Airway epithelial cell (primary cell): ENCODE measurements around the gene TRIM8. TPM values are rescaled to one million over a fixed set of nuclear protein-coding genes. Genes with fewer than 3 reads are reported as not detected.

ENCODE experiments used
- total RNA-seq: library from RNA; depleted of rRNA; stranded (reverse); fragments of >200 nt; gene quantifications from 2 replicates; pipeline ENCODE4 v1.2.3, GENCODE V29; 2015

Gene TRIM8
- total RNA-seq, result 80.5 and 84.4 TPM in 2 replicates

GRCh38 chr10:102644066-102644645, at the start of gene TRIM8:
TSS of gene TRIM8 (plus strand) at chr10:102644479. CDS start at chr10:102644618, 139 bp downstream.

Other genes starting within 250 kb of the TRIM8 start
- 24.2 and 29.1 TPM in 2 replicates for gene NFKB2, start 248.8 kb upstream of the TRIM8 start, total RNA-seq
- gene PSD, start 225.7 kb upstream of the TRIM8 start, total RNA-seq, result 0.09 and 0.63 TPM in 2 replicates
- gene FBXL15, start 223.6 kb upstream of the TRIM8 start, total RNA-seq, result 17.7 and 19.2 TPM in 2 replicates
- 72.5 and 80.3 TPM in 2 replicates for gene CUEDC2, start 211.9 kb upstream of the TRIM8 start, total RNA-seq
- 2.3 and 3.6 TPM in 2 replicates for gene C10orf95, start 192.9 kb upstream of the TRIM8 start, total RNA-seq
- gene ACTR1A, start 141.8 kb upstream of the TRIM8 start, total RNA-seq, result 105 and 138 TPM in 2 replicates
- gene SUFU, start 140.5 kb upstream of the TRIM8 start, total RNA-seq, result 5.3 and 6.8 TPM in 2 replicates
- gene ARL3, start 69.9 kb downstream of the TRIM8 start, total RNA-seq, result 6.6 and 9.6 TPM in 2 replicates
- gene SFXN2, start 70.2 kb downstream of the TRIM8 start, total RNA-seq, result 2.8 and 3.2 TPM in 2 replicates
- 37.9 and 53.0 TPM in 2 replicates for gene WBP1L, start 99.5 kb downstream of the TRIM8 start, total RNA-seq
- not detected in 2 replicates for gene CYP17A1, start 192.9 kb downstream of the TRIM8 start, total RNA-seq
- 9.5 and 11.7 TPM in 2 replicates for gene BORCS7, start 209.8 kb downstream of the TRIM8 start, total RNA-seq
- 2.1 and 3.2 TPM in 2 replicates for gene AS3MT, start 225.0 kb downstream of the TRIM8 start, total RNA-seq